ENCODE data around the gene INHA. TPM values are rescaled to one million over a fixed set of nuclear protein-coding genes. Genes with fewer than 3 reads are reported as not detected.

The INHA gene, protein sequence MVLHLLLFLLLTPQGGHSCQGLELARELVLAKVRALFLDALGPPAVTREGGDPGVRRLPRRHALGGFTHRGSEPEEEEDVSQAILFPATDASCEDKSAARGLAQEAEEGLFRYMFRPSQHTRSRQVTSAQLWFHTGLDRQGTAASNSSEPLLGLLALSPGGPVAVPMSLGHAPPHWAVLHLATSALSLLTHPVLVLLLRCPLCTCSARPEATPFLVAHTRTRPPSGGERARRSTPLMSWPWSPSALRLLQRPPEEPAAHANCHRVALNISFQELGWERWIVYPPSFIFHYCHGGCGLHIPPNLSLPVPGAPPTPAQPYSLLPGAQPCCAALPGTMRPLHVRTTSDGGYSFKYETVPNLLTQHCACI
- total RNA-seq, result not detected
- not detected for polyA plus RNA-seq (2013, experiment 1 of 2)
- not detected for polyA plus RNA-seq (2013, experiment 2 of 2)
- total RNA-seq, result 0 to 0.56 (median 0) reads per million in 172 experiments

DNA sequence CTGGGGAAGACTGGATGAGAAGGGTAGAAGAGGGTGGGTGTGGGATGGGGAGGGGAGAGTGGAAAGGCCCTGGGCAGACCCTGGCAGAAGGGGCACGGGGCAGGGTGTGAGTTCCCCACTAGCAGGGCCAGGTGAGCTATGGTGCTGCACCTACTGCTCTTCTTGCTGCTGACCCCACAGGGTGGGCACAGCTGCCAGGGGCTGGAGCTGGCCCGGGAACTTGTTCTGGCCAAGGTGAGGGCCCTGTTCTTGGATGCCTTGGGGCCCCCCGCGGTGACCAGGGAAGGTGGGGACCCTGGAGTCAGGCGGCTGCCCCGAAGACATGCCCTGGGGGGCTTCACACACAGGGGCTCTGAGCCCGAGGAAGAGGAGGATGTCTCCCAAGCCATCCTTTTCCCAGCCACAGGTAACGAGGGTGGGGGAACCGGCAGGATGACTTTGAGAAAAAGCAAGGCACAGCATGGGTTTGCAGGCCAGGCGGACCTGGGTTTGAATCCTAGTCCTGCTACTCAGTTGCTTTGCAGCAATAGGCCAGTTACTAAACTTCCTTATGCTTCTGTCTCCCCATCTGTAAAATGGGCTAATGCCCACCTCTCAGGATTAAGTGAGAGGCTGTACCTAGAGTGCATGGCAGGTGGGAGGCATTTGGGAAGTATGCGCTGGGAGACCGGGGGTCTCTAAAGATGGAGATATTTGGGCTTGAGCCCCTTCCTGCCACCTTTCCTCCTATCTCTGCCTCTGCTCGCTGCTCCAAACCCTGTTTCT is at the start of gene INHA:
TSS of gene INHA (plus strand) at position 74 of the 765 bp plus-strand sequence. CDS start at position 139, 65 bp downstream.
- Mint-ChIP-seq H3K27ac (no peak within 1 kb of the TSS), H3K27me3 (peaks cover 60% of the 10 kb centered on the region), H3K9me3 (no peaks in the 10 kb centered on the region), H3K4me1 (ENCODE audit: low read depth) (no peaks in the 10 kb centered on the region), H3K36me3 (ENCODE audit: low read depth) (no peaks in the 10 kb centered on the region), H3K4me3 (peak within 1 kb of the TSS; percentile 15)
- TF ChIP-seq, protein P1, sequence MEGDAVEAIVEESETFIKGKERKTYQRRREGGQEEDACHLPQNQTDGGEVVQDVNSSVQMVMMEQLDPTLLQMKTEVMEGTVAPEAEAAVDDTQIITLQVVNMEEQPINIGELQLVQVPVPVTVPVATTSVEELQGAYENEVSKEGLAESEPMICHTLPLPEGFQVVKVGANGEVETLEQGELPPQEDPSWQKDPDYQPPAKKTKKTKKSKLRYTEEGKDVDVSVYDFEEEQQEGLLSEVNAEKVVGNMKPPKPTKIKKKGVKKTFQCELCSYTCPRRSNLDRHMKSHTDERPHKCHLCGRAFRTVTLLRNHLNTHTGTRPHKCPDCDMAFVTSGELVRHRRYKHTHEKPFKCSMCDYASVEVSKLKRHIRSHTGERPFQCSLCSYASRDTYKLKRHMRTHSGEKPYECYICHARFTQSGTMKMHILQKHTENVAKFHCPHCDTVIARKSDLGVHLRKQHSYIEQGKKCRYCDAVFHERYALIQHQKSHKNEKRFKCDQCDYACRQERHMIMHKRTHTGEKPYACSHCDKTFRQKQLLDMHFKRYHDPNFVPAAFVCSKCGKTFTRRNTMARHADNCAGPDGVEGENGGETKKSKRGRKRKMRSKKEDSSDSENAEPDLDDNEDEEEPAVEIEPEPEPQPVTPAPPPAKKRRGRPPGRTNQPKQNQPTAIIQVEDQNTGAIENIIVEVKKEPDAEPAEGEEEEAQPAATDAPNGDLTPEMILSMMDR (IDR thresholded peaks at IDR 0.05), result no peak
- H3K4me3 ChIP-seq (ENCODE audit: low read length), result no peak within 1 kb of the TSS
- ChIA-PET CTCF (interaction anchor here (1.5 kb wide), 1 partner anchor 12 kb away, joined by 6 read pairs; no protein-coding TSS in a partner anchor), POLR2A (no interaction called here)
- peaks cover 0 to 4% of the 10 kb centered on the region in 2 experiments for H3K9me3 ChIP-seq (ENCODE audit: control insufficient read depth in 1 of 2, insufficient read depth in 1 of 2, low read length in 2 of 2)
- H3K4me1 ChIP-seq (ENCODE audit: insufficient read depth, low read length), result peaks cover 8% of the 10 kb centered on the region
- H3K27ac ChIP-seq (ENCODE audit: low read depth in 1 of 2, low read length in 2 of 2), result no peak within 1 kb of the TSS
- DNase-seq (no peak), ATAC-seq (ENCODE audit: poor library complexity) (no peak)
- no peaks in the 10 kb centered on the region for H3K36me3 ChIP-seq (ENCODE audit: insufficient read depth, low read length)
- H3K27me3 ChIP-seq (ENCODE audit: control insufficient read depth in 1 of 2, insufficient read depth in 2 of 2, low read length in 2 of 2), result peaks cover 36 to 46% of the 10 kb centered on the region in 2 experiments
- intact Hi-C loops (cut with DNase I, micrococcal nuclease), result no loop called here

DNA sequence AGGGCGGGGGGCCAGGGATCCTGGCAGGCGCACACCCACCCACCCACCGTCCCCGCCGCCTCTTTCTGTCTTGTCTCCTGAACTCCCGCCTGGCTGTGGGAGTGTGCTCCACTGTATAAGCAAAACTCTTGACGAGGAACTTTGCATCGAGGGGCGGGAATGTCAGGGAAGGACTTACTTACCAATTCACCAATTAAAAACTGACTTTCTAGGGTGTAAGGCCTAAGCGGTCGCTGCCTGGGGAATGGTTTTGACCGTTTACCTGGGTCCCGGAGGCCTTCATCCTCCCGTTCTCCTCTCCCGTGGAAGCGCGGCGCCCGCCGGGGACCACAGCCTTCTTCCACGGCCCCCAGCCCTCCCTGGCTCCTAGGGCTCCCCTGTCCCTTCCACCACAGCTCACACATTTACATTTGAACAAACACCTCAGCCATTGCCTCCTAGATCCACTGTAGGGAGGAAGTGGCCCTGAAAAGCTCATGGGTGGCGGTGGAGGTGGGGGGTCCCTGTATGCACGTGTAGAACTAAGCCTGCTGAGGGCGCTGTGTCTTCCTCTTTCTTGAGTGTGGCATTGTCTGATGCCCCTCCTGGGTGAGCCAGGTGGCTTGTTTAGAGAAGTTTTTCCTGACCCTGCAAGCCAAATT is 49.0 kb upstream of the INHA start:
- Mint-ChIP-seq H3K36me3 (ENCODE audit: low read depth) (no peaks in the 10 kb centered on the region), H3K4me3 (no peak overlapping the region), H3K27me3 (peaks cover 89% of the 10 kb centered on the region), H3K9me3 (no peaks in the 10 kb centered on the region), H3K4me1 (ENCODE audit: low read depth) (peaks cover 20% of the 10 kb centered on the region), H3K27ac (no peak overlapping the region)
- H3K4me3 ChIP-seq (ENCODE audit: low read length), result no peak overlapping the region
- peaks cover 0 to 6% of the 10 kb centered on the region in 2 experiments for H3K9me3 ChIP-seq (ENCODE audit: control insufficient read depth in 1 of 2, insufficient read depth in 1 of 2, low read length in 2 of 2)
- ChIA-PET POLR2A (no interaction called here), CTCF (no interaction called here)
- peaks cover 69 to 97% of the 10 kb centered on the region in 2 experiments for H3K27me3 ChIP-seq (ENCODE audit: control insufficient read depth in 1 of 2, insufficient read depth in 2 of 2, low read length in 2 of 2)
- DNase-seq (no peak), ATAC-seq (ENCODE audit: poor library complexity) (peak; percentile 42)
- no peaks in the 10 kb centered on the region for H3K36me3 ChIP-seq (ENCODE audit: insufficient read depth, low read length)
- no peak overlapping the region for H3K27ac ChIP-seq (ENCODE audit: low read depth in 1 of 2, low read length in 2 of 2)
- TF ChIP-seq, protein P1 (IDR thresholded peaks at IDR 0.05), result no peak
- intact Hi-C loops (cut with DNase I, micrococcal nuclease), result no loop called here
- H3K4me1 ChIP-seq (ENCODE audit: insufficient read depth, low read length), result peaks cover 19% of the 10 kb centered on the region

DNA sequence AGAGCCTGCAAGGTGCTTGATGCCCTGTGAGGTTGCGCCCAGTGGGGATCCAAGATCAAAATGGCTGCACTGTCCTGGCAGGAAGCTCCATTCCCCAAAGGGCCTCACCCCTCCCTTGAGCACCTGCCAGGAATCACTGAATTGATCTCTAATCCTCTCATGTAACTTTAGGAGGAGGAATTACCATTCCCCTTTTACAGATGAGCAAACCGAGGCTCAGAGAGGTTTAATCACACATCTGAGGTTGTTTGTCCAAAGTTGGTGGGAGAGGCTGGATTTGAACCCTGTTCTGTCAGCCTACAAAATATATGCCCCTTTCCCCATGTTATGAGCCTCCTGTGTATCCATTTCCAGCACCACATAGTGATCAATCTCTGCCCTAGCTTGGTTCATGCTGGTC is 47.3 kb upstream of the INHA start:
- ATAC-seq (ENCODE audit: poor library complexity) (no peak), DNase-seq (no peak)
- TF ChIP-seq, protein P1 (IDR thresholded peaks at IDR 0.05), result no peak
- Mint-ChIP-seq H3K27me3 (peaks cover 91% of the 10 kb centered on the region), H3K9me3 (no peaks in the 10 kb centered on the region), H3K27ac (no peak overlapping the region), H3K4me1 (ENCODE audit: low read depth) (peaks cover 20% of the 10 kb centered on the region), H3K4me3 (no peak overlapping the region), H3K36me3 (ENCODE audit: low read depth) (no peaks in the 10 kb centered on the region)
- intact Hi-C loops (cut with DNase I, micrococcal nuclease), result no loop called here
- H3K27ac ChIP-seq (ENCODE audit: low read depth in 1 of 2, low read length in 2 of 2), result no peak overlapping the region
- ChIA-PET CTCF (no interaction called here), POLR2A (no interaction called here)
- no peak overlapping the region for H3K4me3 ChIP-seq (ENCODE audit: low read length)
- H3K36me3 ChIP-seq (ENCODE audit: insufficient read depth, low read length), result no peaks in the 10 kb centered on the region
- H3K4me1 ChIP-seq (ENCODE audit: insufficient read depth, low read length), result peaks cover 20% of the 10 kb centered on the region
- H3K9me3 ChIP-seq (ENCODE audit: control insufficient read depth in 1 of 2, insufficient read depth in 1 of 2, low read length in 2 of 2), result peaks cover 0 to 6% of the 10 kb centered on the region in 2 experiments
- peaks cover 73 to 93% of the 10 kb centered on the region in 2 experiments for H3K27me3 ChIP-seq (ENCODE audit: control insufficient read depth in 1 of 2, insufficient read depth in 2 of 2, low read length in 2 of 2)
